Measurements from ENCODE around the gene VCL.

DNA sequence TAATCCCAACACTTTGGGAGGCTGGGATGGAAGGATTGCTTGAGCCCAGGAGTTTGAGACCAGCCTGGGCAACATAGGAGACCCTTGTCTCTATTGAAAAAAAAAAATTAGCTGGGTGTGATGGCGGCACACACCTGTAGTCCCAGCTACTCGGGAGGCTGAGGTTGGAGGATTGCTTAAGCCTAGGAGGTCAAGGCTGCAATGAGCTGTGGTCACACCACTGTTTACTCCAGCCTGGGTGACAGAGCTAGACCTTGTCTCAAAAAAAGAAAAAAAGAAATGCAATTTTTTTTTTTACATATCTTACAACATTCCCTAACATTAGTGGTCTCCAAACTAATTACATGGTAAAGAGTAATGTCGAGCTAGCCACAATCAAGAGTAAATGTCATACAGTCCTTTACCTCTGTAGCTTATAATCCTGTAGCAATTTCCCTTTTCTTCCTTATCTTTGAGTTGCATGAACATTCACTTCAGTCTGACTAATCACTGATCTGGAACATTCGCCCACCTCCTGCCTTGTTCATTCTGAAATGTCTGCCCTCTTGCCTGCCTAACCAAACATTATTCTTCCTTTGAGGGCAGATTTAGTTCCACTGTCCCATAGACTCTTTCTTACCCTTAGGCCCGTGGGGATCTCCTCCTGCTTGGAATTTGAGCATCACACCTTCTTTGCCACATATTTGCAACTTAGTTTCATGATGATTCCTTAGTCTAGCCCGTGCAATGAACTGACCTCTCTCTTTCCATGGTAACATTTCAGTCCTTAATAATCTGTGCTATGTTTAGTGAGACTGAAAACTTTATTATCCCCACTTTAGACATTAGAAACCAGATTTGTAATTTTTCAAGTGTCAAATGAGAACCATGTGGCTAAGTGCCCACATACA is 4.8 kb upstream of the VCL start:
- TF ChIP-seq, protein P1, sequence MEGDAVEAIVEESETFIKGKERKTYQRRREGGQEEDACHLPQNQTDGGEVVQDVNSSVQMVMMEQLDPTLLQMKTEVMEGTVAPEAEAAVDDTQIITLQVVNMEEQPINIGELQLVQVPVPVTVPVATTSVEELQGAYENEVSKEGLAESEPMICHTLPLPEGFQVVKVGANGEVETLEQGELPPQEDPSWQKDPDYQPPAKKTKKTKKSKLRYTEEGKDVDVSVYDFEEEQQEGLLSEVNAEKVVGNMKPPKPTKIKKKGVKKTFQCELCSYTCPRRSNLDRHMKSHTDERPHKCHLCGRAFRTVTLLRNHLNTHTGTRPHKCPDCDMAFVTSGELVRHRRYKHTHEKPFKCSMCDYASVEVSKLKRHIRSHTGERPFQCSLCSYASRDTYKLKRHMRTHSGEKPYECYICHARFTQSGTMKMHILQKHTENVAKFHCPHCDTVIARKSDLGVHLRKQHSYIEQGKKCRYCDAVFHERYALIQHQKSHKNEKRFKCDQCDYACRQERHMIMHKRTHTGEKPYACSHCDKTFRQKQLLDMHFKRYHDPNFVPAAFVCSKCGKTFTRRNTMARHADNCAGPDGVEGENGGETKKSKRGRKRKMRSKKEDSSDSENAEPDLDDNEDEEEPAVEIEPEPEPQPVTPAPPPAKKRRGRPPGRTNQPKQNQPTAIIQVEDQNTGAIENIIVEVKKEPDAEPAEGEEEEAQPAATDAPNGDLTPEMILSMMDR (IDR thresholded peaks at IDR 0.05), result no peak
- no peak for TF ChIP-seq POLR2A (IDR thresholded peaks at IDR 0.05)

Measured in thyroid gland (tissue), 4 donors.